ENCODE data around the gene IGF2BP2.
"Not testable (repeated sequence)": the region's sequence is repeated elsewhere in the genome, so short reads cannot be mapped to it uniquely, and the experiment has no call there.

IGF2BP2 gene

DNA sequence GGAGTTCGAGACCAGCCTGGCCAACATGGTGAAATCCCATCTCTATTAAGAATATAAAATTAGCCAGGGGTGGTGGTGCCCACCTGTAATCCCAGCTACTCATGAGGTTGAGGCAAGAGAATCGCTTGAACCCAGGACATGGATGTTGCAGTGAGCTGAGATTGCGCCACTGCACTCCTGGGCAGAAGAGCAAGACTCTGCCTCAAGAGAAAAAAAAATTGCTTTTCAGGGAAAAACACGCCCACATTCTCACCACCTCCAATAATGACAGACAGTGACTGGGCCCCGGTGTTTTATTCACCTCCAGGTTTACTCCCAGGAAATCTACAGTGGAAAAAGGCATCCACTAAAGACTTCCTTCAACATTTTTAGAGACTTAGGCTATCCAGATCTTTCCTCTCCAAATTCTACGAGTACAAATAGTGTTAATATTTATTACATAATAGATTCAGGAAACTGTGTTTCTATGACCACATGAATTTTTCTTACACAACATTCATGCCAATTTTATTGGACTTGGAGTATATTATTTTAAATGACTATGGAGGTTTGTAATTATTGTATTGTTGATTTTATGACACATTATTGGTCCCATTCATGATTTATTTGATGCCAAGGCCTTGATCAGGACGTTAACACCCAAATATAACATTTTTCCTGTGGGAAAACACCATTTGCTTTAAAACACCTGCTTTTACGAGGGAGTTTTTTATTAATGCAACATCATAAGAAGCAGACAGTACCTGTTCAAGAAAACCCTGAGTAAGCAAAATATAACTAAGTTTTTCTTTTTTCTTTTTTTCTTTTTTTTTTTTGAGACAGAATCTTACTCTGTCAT is 26.6 kb downstream of the IGF2BP2 start:
- DNase-seq, result no peak

DNA sequence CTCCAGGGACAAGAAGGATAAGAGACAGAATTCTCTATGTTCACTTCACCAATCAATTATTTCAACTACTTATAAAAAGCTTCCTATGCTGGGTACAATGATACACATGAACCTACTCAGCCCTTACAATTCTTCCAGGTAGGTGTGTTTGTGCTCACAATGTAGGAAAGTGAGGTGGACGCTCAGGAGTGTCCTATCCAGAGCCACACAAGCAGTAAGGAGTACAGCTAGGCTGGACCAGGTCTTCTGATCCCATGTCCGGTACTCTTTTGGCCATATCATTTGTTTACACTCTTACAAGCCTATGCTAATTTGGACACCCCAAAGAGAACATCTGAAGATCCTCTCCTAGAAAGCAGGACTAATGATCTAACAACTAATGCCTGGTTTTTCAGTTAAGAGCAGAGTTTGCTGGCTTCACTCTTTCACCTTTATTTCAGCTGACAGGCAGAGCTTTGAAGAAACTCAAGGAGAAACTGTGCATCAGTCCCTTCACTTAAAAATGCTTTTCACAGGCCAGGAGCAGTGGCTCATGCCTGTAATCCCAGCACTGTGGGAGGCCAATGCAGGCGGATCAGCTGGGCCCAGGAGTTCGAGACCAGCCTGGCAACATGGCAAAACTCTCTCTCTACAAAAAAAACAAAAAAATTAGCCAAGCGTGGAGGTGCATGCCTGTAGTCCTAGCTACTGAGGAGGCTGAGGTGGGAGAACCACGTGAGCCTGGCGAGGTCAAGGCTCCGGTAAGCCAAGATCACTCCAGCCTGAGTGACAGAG is 27.5 kb downstream of the IGF2BP2 start:
- no peak for DNase-seq

DNA sequence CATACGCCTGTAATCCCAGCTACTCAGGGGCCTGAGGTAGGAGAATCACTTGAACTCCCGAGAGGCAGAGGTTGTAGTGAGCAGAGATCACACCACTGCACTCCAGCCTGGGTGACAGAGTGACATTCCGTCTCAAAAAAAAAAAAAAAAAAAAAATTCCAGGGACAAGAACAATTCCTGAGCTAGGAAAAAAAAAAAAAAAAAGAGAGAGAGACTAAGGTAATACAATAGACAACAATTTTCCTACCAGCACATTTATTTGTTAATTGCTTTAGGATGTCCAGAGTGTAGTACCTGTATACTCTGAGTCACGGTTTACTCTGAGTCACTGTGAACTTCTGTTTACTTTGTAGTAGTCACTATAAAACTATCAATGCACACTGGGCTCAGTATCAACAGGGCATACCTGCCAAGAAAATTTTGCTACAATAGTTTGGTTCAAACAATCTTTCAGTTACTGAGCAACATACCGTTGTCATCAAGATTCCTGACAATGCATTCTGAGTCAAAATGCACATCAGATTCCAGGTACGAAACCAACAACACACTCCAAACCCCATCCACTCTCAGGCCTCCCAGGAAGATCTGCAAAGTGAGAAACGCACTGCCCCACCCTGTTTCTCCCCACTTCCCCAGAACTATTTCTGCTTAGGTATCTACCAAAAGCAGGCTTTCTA is 28.3 kb downstream of the IGF2BP2 start:
- no peak for DNase-seq

DNA sequence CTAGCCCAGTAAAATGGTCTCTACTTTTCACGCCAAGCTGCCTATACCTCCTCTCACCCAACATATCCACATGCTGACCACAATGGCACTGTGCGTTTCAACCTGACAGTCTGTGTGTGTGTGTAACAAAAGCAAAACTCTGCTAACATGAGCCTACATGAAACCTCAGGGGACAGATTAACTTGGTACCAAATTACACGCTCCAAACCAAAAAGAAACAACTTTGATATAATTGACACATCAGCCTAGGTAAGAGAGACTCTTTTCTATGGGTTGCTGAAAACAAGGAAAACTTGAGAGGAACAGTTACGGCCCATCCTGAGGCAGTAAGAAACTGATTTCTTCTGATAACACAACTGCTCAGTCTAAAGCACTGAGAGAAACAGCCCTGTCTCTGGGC is 31.5 kb downstream of the IGF2BP2 start:
- DNase-seq, result no peak

DNA sequence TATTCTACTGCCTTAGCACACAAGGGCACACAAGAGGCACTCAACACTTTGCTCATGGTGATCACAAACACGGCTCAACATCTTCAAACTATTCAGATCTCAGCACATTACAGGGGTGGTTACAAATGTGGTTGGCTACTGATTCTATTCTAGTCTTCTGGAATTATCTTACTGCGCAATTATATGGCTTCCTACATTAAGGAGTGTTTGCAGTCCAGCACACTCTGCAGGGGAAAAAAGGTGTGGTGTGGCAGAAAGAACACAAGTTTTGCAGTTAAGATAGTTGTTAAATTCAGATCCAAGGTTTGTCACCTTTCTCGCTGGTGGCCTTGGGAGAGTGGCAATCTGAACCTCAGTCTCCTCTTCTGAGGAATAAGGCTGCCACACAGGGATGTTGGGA is 31.9 kb downstream of the IGF2BP2 start:
- no peak for DNase-seq

DNA sequence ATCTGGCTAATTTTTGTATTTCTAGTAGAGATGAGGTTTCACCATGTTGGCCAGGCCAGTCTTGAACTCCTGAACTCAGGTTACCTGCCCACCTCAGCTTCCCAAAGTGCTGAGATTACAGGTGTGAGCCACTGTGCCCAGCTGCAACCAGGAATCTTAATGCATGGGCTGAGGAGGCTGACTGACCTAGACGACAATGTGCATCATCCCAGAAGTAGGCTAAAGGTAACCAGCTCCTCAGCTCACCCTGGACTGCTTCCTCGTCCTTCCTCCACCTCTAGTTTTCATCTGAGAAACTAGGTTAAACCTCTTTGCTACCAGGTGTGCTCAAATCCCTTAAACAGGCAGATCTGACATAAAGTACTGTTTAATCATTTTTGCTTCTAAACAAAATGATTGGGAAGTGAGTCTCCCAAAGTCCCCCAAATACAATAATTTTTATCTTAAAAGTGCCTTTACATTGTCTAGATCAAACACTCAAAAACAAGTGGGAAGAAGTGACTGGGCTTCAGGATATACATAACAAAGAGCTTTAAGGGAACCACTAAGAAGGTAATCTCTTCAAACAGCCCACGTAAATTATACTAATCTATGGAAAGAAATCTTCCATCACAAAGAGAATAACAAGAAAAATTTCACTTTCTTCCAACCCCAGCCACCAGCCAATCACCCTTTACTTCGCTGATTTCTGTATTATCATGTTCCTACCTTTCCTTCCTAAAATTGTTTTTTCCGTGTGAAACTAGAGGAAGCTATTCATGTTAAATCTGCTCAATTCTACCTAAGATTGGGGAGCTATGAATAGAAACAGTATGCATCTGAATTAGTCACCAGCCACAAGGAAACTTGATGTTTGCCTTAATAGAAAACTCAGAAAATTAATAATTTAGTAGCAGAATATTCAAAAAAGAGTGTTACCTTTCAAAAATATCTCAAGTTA is 34.7 kb downstream of the IGF2BP2 start:
- DNase-seq, result no peak

DNA sequence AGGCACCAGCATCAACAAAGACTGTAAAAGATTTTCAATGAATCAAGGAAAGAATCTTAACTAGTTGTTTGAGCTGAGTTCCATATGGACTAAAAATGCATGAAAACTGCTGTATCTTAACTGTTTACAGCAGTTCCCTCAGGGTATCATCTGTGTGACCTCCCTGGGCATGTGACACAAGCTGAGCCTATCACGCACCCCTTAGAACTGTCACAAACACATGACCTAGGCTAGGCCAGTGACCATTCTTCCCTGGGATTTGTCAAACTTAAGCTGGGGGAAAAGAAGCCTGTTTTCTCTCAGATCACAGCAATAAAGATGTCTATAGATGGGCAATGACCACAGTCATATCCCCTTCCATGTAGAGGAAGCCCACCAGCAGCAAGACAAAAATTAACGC is 35.7 kb downstream of the IGF2BP2 start:
- DNase-seq, result no peak

DNA sequence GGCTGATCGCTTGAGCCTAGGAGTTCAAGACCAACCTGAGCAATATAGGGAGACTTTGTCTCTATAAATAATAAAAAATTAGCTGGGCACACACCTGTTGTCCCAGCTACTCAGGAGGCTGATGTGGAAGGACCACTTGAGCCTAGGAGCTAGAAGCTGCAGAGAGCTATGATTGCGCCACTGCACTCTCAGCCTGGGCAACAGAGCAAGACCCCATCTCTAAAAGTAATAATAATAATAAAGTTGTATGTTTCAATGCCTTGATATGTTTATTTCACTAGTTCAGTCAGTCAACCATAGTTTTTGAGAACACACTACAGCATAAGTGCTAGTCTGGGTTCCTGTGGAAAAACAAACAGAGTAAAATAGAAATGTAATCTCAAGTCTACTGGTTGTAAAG is 36.5 kb downstream of the IGF2BP2 start:
- no peak for DNase-seq

DNA sequence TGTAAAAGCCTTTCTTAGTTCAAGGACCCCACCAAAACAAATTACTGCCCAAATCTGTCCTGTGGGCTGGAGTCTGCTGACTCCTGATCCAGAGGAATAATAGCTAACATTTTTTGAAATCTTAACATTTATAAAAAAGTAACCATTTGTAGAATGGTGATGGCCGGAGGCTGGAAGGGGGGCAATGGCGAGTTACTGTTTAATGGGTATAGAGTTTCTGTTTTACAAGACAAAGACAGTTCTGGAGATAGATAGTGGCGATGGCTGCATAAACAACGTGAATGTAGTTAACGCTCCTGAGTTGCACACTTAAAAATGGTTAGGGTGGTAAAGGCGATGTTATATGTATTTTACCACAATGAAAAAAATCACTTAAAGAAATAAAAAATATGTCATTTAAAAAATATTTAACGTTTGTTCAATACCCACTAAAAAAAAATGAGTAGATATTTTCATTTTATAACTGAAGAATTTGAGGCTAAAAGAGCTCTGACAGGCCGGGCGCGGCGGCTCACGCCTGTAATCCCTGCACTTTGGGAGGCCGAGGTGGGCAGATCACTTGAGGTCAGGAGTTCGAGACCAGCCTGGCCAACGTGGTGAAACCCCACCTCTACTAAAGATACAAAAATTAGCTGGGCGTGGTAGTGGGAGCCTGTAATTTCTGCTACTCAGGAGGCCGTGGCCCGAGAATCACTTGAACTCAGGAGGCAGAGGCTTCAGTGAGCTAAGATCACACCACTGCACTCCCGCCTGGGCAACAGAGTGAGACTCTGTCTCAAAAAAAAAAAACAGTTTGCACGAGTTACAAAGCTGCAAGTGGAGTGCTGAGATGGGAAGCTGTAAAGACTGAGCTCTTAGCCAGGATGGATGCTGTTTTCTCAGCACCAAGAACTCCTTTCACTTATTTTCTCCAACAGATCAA is 37.6 kb downstream of the IGF2BP2 start:
- no peak for DNase-seq

DNA sequence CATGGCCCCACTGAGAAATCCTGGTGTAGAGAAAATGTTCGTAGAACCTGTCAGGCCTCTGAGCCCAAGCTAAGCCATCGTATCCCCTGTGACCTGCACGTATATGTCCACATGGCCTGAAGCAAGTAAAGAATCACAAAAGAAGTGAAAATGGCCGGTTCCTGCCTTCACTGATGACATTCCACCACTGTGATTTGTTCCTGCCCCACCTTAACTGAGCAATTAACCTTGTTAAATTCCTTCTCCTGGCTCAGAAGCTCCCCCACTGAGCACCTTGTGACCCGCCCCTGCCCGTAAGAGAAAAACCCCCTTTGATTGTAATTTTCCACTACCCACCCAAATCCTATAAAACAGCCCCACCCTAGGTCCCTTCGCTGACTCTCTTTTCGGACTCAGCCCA is 38.6 kb downstream of the IGF2BP2 start:
- not testable (repeated sequence) for DNase-seq

DNA sequence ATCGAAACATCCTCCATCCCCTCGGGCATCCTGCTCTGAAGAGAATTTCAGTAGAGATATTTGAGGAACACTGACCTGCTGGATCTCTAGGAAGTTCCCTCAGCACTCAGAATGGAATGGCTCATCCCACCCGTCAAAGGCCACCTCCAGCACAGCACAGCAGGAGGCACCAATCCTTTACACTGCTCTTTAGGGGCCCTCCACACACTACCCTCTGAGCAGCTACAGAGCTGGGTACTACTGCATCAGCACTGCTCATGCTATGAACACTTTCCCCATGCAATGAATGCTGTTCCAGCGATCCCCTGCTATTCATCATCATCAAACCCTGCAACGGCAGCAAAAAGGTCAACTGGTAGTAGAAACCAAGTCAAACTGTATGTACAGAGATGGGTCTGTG is 40.5 kb downstream of the IGF2BP2 start:
- no peak for DNase-seq

DNA sequence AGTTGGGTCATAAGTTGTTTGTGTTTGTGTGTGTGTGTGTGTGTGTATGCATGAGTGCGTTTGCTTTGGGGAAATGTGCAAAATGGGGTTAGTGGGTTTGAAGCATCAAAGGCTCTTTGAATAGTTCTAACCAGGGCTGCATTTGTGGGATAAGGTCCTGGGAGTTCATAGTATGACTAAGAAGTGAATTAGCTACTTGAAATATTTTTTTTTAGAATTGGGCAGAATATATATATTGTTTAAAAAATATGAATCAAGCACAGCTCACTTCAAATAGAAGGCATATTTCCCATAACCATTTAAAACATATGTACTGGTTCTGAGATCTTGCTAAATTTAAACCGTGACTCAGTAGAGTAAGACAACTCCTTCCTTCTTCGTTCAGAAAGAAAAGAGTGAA is 43.1 kb downstream of the IGF2BP2 start:
- DNase-seq, result no peak

DNA sequence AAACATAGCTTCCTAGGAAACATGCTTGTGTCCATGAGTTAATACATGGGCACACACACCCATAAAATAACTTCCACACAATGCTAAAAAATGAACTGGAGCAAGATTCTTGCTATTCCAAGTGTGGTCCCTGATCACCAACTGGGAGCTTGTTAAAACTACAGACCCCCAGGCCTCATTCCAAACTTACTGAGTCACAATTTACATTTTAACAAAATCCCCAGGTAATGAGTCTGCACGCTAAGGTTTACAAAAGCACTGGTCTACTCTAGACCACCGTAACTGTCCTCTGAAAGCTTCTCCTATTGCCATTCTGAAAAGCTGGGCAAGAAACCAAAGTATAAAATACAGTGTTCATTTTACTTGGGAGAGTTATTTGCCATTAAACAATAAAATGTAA is 45.4 kb downstream of the IGF2BP2 start:
- no peak for DNase-seq

DNA sequence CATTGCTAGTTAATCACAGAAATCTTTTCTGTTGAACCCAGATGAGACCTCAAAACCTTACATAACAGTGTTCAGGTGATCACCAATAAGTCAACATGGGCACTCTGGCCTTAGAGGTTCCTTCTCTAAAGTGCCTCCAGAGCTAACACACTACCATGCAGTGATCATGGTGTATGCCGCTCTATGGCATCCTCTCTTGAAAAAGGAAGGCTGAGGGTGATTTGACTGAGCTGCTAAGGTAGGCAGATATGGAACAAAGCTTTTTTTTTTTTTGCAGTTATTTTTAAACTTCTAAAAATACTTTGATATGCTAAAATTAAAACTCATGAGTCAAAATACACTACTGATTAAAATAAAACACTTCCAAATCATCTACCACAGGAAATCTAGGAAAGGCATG is 46.0 kb downstream of the IGF2BP2 start:
- DNase-seq, result no peak

DNA sequence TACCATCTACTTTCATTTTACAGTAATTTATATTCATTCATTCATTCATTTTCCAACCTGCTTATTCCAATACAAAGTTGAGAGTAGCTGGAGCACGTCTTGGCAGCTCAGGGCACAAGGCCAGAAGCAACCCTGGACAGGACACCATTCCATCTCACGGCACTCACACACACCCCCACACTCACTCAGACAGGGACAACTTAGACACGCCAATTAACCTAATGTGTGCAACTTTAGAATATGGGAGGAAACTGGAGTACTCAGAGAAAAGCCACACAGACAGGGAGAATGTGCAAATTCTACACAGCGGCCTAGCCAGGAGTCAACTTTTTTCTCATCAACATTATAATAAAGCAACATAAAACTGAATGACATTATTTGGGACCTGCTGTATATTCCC is 46.7 kb downstream of the IGF2BP2 start:
- DNase-seq, result no peak

DNA sequence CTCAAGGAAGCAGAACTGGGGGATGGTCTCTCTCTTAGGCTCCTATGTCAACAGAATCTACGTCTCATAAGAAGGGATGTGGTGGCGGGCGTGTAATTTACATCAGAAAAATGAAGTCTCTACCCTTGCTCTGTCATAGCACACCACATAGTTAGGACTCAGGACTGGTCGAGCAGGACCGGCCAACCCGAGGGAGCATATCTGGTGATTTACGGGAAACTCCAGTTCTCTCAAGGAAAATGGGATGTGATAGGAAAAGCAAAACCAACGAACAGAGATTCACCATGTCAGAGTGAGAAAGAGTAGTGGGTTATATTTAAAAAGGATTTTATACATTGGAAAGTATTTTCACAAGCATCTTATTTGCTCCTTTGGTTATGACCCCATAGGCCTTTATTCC is 54.7 kb downstream of the IGF2BP2 start:
- no peak for DNase-seq

DNA sequence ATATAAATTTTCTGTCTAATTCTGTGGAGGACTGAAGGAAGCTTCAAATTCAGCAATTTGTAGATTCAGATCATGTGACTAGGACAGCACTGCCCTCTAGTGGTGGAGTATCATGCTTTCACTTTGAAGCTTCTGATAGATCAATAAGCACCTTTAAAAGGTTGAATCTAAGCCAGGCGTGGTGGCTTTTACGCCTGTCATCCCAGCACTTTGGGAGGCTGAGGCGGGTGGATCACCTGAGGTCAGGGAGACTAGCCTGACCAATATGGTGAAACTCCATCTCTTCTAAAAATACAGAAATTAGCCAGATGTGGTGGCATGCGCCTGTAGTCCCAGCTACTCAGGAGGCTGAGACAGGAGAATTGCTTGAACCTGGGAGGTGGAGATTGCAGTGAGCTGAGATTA is 56.3 kb downstream of the IGF2BP2 start:
- peak; percentile 47 for DNase-seq

DNA sequence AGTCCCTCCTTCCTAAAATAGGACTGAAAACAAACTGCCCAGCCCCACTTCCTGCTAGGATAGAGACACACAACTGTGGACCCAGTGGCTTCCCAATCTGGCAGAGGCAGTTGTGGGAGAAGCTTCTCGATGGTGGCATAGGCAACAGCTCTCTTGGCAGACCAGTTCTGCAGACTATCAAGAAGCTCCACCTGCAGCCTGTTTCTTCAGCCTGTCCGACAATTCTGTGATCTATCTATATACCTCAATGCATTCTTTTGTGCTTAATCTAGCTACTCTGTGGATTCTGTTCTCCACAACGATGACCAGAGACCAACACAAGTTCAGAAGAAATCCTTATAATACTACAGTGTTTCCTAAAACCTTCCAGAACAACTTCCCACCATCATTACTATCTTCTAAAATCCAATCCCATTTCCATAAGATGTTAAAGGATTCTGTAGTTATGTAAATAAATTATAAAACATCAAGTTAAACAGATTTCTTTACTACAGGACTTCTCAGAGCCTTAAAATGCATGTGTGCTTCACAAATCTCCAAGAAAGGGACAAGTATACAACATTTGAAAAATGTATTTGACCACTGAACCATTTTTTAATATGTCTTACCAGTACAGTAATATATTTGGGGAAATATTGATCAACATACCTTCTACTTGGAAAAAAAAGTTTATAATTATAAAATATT is 57.7 kb downstream of the IGF2BP2 start:
- DNase-seq, result no peak

DNA sequence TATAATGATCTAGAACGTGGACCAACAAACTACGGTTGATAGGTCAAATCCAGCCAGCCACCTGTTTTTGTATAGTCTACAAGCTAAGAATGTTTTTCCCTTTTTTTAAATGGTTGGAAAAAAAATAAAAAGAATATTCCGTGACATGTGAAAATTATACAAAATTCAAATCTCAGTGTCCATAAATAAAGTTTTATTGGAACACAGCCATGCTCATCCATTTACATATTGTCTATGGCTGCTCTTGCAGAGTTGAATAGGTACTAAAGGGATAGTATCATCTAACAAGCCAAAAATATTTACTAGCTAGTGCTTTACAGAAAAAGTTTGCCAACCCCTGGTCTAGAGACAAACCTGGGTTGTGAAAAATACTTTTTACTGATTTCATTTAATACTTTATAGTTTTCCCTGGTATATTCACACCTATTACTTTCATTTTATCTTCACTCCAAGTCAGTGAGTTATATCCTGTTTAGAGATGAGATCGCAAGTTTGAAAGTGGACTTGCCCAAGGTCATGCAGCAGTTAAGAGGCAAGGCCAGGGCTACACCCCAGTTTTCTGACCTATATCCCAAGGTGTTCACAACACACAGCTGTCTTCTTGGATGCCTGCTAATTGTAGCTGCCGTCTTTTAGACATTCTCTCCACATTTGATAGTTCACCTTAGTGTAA is 58.4 kb downstream of the IGF2BP2 start:
- DNase-seq, result no peak

DNA sequence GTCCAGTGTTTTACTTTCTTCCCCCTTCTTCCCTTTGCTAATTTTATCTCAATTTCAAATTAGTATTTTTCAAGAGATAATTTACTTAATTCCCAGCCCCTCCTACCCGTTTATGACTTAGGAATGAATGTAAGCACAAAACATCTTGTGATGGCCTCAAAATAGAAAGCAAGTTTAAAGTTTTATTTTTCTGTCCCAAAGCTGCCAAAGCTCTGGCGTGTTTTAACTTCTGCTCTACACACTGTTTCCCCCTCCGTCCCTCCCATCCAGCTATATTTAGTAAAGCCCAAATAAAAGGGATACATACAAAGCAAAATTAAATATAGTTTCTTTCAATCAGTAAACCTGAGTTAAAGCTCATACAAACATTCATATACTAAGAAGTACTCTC is 59.9 kb downstream of the IGF2BP2 start:
- DNase-seq, result no peak

Data from stimulated activated CD4-positive, alpha-beta T cell treated with anti-CD3 and anti-CD28 coated beads, Interleukin-1b, Interleukin-23, amount 100 ng/mL, for 48 hours (primary cell).